SK-N-MC (cell line): ENCODE results near the gene OR5H6.

ENCODE experiments used
- EZH2 ChIP-seq: fragments of 200-600 bp; sonication (generic); IDR thresholded peaks from one replicate; pipeline ENCODE4 v1.6.1; 2017; ENCODE audit warnings: antibody characterized with exemption
- FOXP2 ChIP-seq: optimal IDR thresholded peaks from 2 replicates; pipeline ENCODE3; 2011; ENCODE audit warnings: mild to moderate bottlenecking, moderate library complexity; ENCODE audit not compliant: insufficient read depth; ENCODE audit errors: extremely low read length, control extremely low read depth
- POLR2AphosphoS5 ChIP-seq: IDR thresholded peaks from 2 replicates; pipeline ENCODE4 v1.6.1; 2012; ENCODE audit warnings: mild to moderate bottlenecking, low read depth, low read length, borderline replicate concordance

GRCh38 chr3:98290916-98291315 is 26.9 kb downstream of the OR5H6 start:
- TF ChIP-seq POLR2AphosphoS5 (no peak), EZH2 (no peak), FOXP2 (no peak)
